ENCODE results near the gene DCAF11.

Gene DCAF11

DNA sequence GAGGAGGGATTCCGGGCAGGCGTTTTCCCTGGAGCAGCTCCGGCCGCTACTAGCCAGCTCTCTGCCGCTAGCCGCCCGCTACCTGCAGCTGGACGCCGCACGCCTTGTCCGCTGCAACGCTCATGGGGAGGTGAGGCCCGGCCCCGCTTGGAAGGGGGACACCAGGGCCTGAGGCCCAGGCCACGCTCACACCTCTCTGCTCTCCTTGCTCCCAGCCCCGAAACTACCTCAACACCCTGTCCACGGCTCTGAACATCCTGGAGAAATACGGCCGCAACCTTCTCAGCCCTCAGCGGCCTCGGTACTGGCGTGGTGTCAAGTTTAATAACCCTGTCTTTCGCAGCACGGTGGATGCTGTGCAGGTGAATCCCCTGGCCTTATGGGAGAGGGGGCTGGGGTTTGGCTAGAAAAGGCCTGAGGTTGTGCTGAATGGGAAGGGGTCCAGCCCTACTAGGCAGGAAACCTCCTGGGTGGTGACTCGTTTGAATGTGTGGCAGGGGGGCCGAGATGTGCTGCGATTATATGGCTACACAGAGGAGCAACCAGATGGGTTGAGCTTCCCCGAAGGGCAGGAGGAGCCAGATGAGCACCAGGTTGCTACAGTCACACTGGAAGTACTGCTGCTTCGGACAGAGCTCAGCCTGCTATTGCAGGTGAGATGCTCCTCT lies 33.3 kb downstream of the DCAF11 start:
- peak overlapping the region; percentile 91 for H3K4me3 ChIP-seq (ENCODE audit: low read depth, low read length)
- H3K27ac ChIP-seq (ENCODE audit: extremely low read depth, low read depth, low read length) = peak overlapping the region; percentile 68; the same call in 1 of the 2 replicates
- peaks cover 21 to 66% of the 10 kb centered on the region in 2 experiments for H3K36me3 ChIP-seq (ENCODE audit: control insufficient read depth in 2 of 2, insufficient read depth in 1 of 2, low read length in 2 of 2)
- peaks cover 8% of the 10 kb centered on the region for H3K4me1 ChIP-seq (ENCODE audit: control insufficient read depth, insufficient read depth, low read length)
- CTCF ChIA-PET = interaction anchor here (1.0 to 3.7 kb wide), 3 partner anchors 13 to 90 kb away, joined by 3 to 34 read pairs (median 3); partner anchors contain the start of gene IRF9
- TF ChIP-seq, protein P1, sequence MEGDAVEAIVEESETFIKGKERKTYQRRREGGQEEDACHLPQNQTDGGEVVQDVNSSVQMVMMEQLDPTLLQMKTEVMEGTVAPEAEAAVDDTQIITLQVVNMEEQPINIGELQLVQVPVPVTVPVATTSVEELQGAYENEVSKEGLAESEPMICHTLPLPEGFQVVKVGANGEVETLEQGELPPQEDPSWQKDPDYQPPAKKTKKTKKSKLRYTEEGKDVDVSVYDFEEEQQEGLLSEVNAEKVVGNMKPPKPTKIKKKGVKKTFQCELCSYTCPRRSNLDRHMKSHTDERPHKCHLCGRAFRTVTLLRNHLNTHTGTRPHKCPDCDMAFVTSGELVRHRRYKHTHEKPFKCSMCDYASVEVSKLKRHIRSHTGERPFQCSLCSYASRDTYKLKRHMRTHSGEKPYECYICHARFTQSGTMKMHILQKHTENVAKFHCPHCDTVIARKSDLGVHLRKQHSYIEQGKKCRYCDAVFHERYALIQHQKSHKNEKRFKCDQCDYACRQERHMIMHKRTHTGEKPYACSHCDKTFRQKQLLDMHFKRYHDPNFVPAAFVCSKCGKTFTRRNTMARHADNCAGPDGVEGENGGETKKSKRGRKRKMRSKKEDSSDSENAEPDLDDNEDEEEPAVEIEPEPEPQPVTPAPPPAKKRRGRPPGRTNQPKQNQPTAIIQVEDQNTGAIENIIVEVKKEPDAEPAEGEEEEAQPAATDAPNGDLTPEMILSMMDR (tag by site-specific recombination; IDR thresholded peaks at IDR 0.05) = no peak
- no peak for TF ChIP-seq ZBTB20 (tag by site-specific recombination; IDR thresholded peaks at IDR 0.05)
- TF ChIP-seq, protein P2, sequence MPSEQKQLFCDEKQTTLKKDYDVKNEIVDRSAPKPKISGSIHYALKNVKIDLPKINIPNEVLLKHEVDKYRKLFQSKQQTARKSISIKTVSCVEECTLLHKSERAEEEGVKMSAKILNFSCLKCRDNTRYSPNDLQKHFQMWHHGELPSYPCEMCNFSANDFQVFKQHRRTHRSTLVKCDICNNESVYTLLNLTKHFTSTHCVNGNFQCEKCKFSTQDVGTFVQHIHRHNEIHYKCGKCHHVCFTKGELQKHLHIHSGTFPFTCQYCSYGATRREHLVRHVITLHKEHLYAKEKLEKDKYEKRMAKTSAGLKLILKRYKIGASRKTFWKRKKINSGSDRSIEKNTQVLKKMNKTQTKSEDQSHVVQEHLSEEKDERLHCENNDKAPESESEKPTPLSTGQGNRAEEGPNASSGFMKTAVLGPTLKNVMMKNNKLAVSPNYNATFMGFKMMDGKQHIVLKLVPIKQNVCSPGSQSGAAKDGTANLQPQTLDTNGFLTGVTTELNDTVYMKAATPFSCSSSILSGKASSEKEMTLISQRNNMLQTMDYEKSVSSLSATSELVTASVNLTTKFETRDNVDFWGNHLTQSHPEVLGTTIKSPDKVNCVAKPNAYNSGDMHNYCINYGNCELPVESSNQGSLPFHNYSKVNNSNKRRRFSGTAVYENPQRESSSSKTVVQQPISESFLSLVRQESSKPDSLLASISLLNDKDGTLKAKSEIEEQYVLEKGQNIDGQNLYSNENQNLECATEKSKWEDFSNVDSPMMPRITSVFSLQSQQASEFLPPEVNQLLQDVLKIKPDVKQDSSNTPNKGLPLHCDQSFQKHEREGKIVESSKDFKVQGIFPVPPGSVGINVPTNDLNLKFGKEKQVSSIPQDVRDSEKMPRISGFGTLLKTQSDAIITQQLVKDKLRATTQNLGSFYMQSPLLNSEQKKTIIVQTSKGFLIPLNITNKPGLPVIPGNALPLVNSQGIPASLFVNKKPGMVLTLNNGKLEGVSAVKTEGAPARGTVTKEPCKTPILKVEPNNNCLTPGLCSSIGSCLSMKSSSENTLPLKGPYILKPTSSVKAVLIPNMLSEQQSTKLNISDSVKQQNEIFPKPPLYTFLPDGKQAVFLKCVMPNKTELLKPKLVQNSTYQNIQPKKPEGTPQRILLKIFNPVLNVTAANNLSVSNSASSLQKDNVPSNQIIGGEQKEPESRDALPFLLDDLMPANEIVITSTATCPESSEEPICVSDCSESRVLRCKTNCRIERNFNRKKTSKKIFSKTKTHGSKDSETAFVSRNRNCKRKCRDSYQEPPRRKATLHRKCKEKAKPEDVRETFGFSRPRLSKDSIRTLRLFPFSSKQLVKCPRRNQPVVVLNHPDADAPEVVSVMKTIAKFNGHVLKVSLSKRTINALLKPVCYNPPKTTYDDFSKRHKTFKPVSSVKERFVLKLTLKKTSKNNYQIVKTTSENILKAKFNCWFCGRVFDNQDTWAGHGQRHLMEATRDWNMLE (tag by site-specific recombination; conservative IDR thresholded peaks at IDR 0.05; ENCODE audit: low read depth) = no peak
- TF ChIP-seq PRDM6 (tag by site-specific recombination; IDR thresholded peaks at IDR 0.05) = no peak
- TF ChIP-seq PBX3 (CRISPR knock-in tag; IDR thresholded peaks at IDR 0.05) = 0 out of 2 replicates have a peak, but pooled peaks have one; percentile 54
- TF ChIP-seq ZBTB26 (tag by site-specific recombination; optimal IDR thresholded peaks at IDR 0.05) = peak; percentile 5
- TF ChIP-seq ZNF76 (tag by site-specific recombination; IDR thresholded peaks at IDR 0.05; ENCODE audit: borderline replicate concordance, low read depth) = peak; percentile 25; the same call in 1 of the 2 replicates
- TF ChIP-seq ZNF426 (tag by site-specific recombination; IDR thresholded peaks at IDR 0.05) = no peak
- TF ChIP-seq ZSCAN4 (tag by site-specific recombination; IDR thresholded peaks at IDR 0.05) = no peak
- TF ChIP-seq ZNF791 (tag by site-specific recombination; IDR thresholded peaks at IDR 0.05) = no peak
- peak; percentile 11; the same call in 1 of the 2 replicates for TF ChIP-seq ZNF335 (tag by site-specific recombination; conservative IDR thresholded peaks at IDR 0.05)
- no peak for TF ChIP-seq ZNF324 (tag by site-specific recombination; IDR thresholded peaks at IDR 0.05)
- TF ChIP-seq ZNF501 (tag by site-specific recombination; IDR thresholded peaks at IDR 0.05) = no peak
- TF ChIP-seq, protein P3, sequence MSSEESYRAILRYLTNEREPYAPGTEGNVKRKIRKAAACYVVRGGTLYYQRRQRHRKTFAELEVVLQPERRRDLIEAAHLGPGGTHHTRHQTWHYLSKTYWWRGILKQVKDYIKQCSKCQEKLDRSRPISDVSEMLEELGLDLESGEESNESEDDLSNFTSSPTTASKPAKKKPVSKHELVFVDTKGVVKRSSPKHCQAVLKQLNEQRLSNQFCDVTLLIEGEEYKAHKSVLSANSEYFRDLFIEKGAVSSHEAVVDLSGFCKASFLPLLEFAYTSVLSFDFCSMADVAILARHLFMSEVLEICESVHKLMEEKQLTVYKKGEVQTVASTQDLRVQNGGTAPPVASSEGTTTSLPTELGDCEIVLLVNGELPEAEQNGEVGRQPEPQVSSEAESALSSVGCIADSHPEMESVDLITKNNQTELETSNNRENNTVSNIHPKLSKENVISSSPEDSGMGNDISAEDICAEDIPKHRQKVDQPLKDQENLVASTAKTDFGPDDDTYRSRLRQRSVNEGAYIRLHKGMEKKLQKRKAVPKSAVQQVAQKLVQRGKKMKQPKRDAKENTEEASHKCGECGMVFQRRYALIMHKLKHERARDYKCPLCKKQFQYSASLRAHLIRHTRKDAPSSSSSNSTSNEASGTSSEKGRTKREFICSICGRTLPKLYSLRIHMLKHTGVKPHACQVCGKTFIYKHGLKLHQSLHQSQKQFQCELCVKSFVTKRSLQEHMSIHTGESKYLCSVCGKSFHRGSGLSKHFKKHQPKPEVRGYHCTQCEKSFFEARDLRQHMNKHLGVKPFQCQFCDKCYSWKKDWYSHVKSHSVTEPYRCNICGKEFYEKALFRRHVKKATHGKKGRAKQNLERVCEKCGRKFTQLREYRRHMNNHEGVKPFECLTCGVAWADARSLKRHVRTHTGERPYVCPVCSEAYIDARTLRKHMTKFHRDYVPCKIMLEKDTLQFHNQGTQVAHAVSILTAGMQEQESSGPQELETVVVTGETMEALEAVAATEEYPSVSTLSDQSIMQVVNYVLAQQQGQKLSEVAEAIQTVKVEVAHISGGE (tag by site-specific recombination; conservative IDR thresholded peaks at IDR 0.05; ENCODE audit: low read depth) = 0 out of 2 replicates have a peak, but pooled peaks have one; percentile 6
- no peak for TF ChIP-seq ZNF24 (tag by site-specific recombination; IDR thresholded peaks at IDR 0.05)
- POLR2A ChIA-PET = interaction anchor here (0.6 to 3.8 kb wide), 8 partner anchors 10 to 54 kb away, joined by 4 to 79 read pairs (median 14); partner anchors contain the start of genes DCAF11, IPO4, IRF9 and NRL
- H3K9me3 ChIP-seq (ENCODE audit: control insufficient read depth, insufficient read depth, low read depth, low read length) = no peaks in the 10 kb centered on the region
